ENCODE data around the gene METTL21C. TPM values are rescaled to one million over a fixed set of nuclear protein-coding genes. Genes with fewer than 3 reads are reported as not detected.
A peak's percentile ranks its signal among the peaks of the same experiment; 100 is the strongest.

METTL21C gene
- polyA plus RNA-seq, 1 donor (not counting 4 experiments of a cell fraction or from before 2014, with no cell fraction given): not detected

DNA sequence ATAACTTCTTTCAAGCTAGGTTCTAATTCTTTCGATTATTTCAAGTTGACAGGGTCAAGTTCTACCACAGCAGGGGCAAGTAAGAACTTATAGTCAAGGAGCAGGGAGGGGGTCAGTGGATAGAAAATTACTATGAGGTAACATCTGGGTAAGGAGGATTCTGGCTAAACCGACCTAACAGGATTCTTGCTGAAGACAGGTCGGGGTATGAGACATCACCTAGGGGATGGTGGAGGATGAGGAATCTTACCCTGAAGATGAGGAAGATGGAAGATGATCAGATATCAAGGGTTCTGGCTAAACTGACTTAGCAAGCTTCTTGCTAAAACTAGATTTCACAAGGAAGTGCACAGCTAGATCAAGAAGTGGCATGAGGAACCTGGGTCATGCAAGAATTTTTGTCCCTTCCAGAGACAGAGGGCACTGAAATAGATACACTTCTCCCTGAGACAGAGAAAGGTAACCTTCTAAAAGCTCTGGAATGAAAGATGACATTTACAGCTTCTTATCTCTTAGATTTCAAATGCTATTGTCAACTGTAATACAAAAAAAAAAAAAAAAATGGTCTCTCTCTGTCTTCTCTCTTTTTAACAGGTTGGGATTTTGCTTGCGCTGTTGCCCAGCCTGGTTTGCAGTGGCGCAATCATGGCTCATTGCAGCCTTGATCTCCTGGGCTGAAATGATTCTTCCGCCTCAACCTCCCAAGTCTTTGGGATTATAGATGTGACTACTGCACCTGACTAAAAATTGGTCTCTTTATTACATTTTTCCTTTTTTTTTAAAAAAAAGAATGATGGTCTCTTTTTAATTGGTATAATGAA is 9.6 kb upstream of the METTL21C start:
- FAIRE-seq (peak; percentile 17), DNase-seq (ENCODE audit: low read depth, low spot score) (no peak)
- no peaks in the 10 kb centered on the region for H3K9me1 ChIP-seq (ENCODE audit: control insufficient read depth, extremely low read depth, insufficient read depth, low read length)
- dilution Hi-C loops (cut with MboI; ENCODE audit: extremely low pct_ligation_motif_present, low sequenced_read_pairs): no loop called here
- H2AFZ ChIP-seq (ENCODE audit: control insufficient read depth, low read length): no peak overlapping the region
- H3K36me3 ChIP-seq (ENCODE audit: control insufficient read depth in 2 of 2, extremely low read depth in 1 of 2, insufficient read depth in 2 of 2, low read length in 2 of 2): no peaks in the 10 kb centered on the region
- H4K20me1 ChIP-seq (ENCODE audit: control insufficient read depth, extremely low read depth, insufficient read depth, low read length): no peaks in the 10 kb centered on the region
- no peaks in the 10 kb centered on the region for H3K9me3 ChIP-seq (ENCODE audit: control insufficient read depth, low read depth, low read length)
- no peak overlapping the region for H3K4me2 ChIP-seq (ENCODE audit: control insufficient read depth, extremely low read depth, insufficient read depth, low read depth, low read length)
- no peak for TF ChIP-seq EZH2 (IDR thresholded peaks at IDR 0.05; ENCODE audit: low read length)
- TF ChIP-seq, protein P1, sequence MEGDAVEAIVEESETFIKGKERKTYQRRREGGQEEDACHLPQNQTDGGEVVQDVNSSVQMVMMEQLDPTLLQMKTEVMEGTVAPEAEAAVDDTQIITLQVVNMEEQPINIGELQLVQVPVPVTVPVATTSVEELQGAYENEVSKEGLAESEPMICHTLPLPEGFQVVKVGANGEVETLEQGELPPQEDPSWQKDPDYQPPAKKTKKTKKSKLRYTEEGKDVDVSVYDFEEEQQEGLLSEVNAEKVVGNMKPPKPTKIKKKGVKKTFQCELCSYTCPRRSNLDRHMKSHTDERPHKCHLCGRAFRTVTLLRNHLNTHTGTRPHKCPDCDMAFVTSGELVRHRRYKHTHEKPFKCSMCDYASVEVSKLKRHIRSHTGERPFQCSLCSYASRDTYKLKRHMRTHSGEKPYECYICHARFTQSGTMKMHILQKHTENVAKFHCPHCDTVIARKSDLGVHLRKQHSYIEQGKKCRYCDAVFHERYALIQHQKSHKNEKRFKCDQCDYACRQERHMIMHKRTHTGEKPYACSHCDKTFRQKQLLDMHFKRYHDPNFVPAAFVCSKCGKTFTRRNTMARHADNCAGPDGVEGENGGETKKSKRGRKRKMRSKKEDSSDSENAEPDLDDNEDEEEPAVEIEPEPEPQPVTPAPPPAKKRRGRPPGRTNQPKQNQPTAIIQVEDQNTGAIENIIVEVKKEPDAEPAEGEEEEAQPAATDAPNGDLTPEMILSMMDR (optimal IDR thresholded peaks at IDR 0.05 in 1 of 3, IDR thresholded peaks at IDR 0.05 in 1 of 3, conservative IDR thresholded peaks at IDR 0.05 in 1 of 3; ENCODE audit: extremely low read depth in 1 of 3, insufficient read depth in 2 of 3, low read length in 3 of 3): no peak
- peaks cover 33% of the 10 kb centered on the region for H3K4me1 ChIP-seq (ENCODE audit: control insufficient read depth, extremely low read depth, insufficient read depth, low read length)
- no peak overlapping the region for H3K27ac ChIP-seq (ENCODE audit: control insufficient read depth, insufficient read depth, low read length)
- no peaks in the 10 kb centered on the region for H3K79me2 ChIP-seq (ENCODE audit: control insufficient read depth, insufficient read depth, low read length)
- H3K27me3 ChIP-seq (ENCODE audit: control insufficient read depth, extremely low read depth, insufficient read depth, low read length): no peaks in the 10 kb centered on the region
- H3K4me3 ChIP-seq (ENCODE audit: control insufficient read depth in 2 of 3, extremely low read depth in 1 of 3, insufficient read depth in 2 of 3, low read depth in 1 of 3, low read length in 3 of 3): no peak overlapping the region
- no peak overlapping the region for H3K9ac ChIP-seq (ENCODE audit: control insufficient read depth, extremely low read depth, insufficient read depth, low read length)

DNA sequence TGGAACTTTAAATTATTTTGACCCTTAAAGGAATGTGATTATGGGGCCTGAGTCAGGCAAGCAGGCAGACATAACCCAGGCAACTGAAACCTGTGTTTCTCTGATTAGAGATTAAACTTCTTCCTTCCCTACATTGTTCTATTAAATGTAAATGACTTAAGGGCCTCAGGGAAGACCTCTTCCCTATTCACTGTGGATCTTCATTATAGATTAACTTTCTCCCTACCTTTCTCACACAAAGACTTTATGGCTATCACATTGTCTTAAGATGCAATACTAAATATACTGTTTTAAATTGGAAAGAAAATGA is 8.8 kb upstream of the METTL21C start:
- no peaks in the 10 kb centered on the region for H4K20me1 ChIP-seq (ENCODE audit: control insufficient read depth, extremely low read depth, insufficient read depth, low read length)
- no peak overlapping the region for H3K9ac ChIP-seq (ENCODE audit: control insufficient read depth, extremely low read depth, insufficient read depth, low read length)
- H3K9me3 ChIP-seq (ENCODE audit: control insufficient read depth, low read depth, low read length): no peaks in the 10 kb centered on the region
- no peak overlapping the region for H3K4me3 ChIP-seq (ENCODE audit: control insufficient read depth in 2 of 3, extremely low read depth in 1 of 3, insufficient read depth in 2 of 3, low read depth in 1 of 3, low read length in 3 of 3)
- H3K27me3 ChIP-seq (ENCODE audit: control insufficient read depth, extremely low read depth, insufficient read depth, low read length): no peaks in the 10 kb centered on the region
- H2AFZ ChIP-seq (ENCODE audit: control insufficient read depth, low read length): no peak overlapping the region
- H3K4me2 ChIP-seq (ENCODE audit: control insufficient read depth, extremely low read depth, insufficient read depth, low read depth, low read length): no peak overlapping the region
- DNase-seq (ENCODE audit: low read depth, low spot score): no peak
- TF ChIP-seq EZH2 (IDR thresholded peaks at IDR 0.05; ENCODE audit: low read length): no peak
- TF ChIP-seq, protein P1 (optimal IDR thresholded peaks at IDR 0.05 in 1 of 3, IDR thresholded peaks at IDR 0.05 in 1 of 3, conservative IDR thresholded peaks at IDR 0.05 in 1 of 3; ENCODE audit: extremely low read depth in 1 of 3, insufficient read depth in 2 of 3, low read length in 3 of 3): no peak
- no peak for FAIRE-seq
- H3K27ac ChIP-seq (ENCODE audit: control insufficient read depth, insufficient read depth, low read length): no peak overlapping the region
- no peaks in the 10 kb centered on the region for H3K79me2 ChIP-seq (ENCODE audit: control insufficient read depth, insufficient read depth, low read length)
- peaks cover 33% of the 10 kb centered on the region for H3K4me1 ChIP-seq (ENCODE audit: control insufficient read depth, extremely low read depth, insufficient read depth, low read length)
- dilution Hi-C loops (cut with MboI; ENCODE audit: extremely low pct_ligation_motif_present, low sequenced_read_pairs): no loop called here
- H3K9me1 ChIP-seq (ENCODE audit: control insufficient read depth, extremely low read depth, insufficient read depth, low read length): no peaks in the 10 kb centered on the region
- no peaks in the 10 kb centered on the region for H3K36me3 ChIP-seq (ENCODE audit: control insufficient read depth in 2 of 2, extremely low read depth in 1 of 2, insufficient read depth in 2 of 2, low read length in 2 of 2)

All from keratinocyte (primary cell).